DOHH2 (cell line): ENCODE data around the gene WNT2.

Experiments used
- H3F3A ChIP-seq: fragments of 200-600 bp; sonication (generic), shearing (Covaris generic); 2 replicates; pipeline ENCODE4 v1.6.0; 2016; ENCODE audit warnings: antibody characterized with exemption, mild to moderate bottlenecking; ENCODE audit not compliant: control insufficient read depth, insufficient read depth
- H3K27ac ChIP-seq: fragments of 200-600 bp; sonication (generic); 2 replicates; pipeline ENCODE4 v1.5.1; 2014; ENCODE audit warnings: low read depth, mild to moderate bottlenecking, low read length, moderate library complexity
- H3K27me3 ChIP-seq: fragments of 200-600 bp; sonication (generic); 2 replicates; pipeline ENCODE4 v1.6.1; 2014; ENCODE audit warnings: mild to moderate bottlenecking, low read length, mixed read lengths; ENCODE audit not compliant: control insufficient read depth
- H3K36me3 ChIP-seq: fragments of 200-600 bp; sonication (generic); 2 replicates; pipeline ENCODE4 v1.6.1; 2014; ENCODE audit warnings: mild to moderate bottlenecking, low read length, moderate library complexity, mixed read lengths; ENCODE audit not compliant: control insufficient read depth
- H3K4me1 ChIP-seq: fragments of 200-600 bp; sonication (generic); 2 replicates; pipeline ENCODE4 v1.6.1; 2014; ENCODE audit warnings: mild to moderate bottlenecking, low read length, mixed read lengths; ENCODE audit not compliant: control insufficient read depth
- H3K4me2 ChIP-seq: fragments of 200-600 bp; sonication (generic); 2 replicates; pipeline ENCODE4 v1.6.0; 2014; ENCODE audit warnings: mild to moderate bottlenecking, low read length, moderate library complexity
- H3K4me3 ChIP-seq: fragments of 200-600 bp; sonication (generic); 2 replicates; pipeline ENCODE4 v1.5.1; 2014; ENCODE audit warnings: mild to moderate bottlenecking, low read length, mixed read lengths
- H3K79me2 ChIP-seq: fragments of 200-600 bp; sonication (generic); 2 replicates; pipeline ENCODE4 v1.6.1; 2014; ENCODE audit warnings: mild to moderate bottlenecking, low read length, mixed read lengths; ENCODE audit not compliant: control insufficient read depth
- H3K9me2 ChIP-seq: fragments of 200-600 bp; sonication (generic); replicated peaks from 2 replicates; pipeline ENCODE4 v1.6.1; 2014; ENCODE audit warnings: mild to moderate bottlenecking, low read length, mixed read lengths; ENCODE audit not compliant: control insufficient read depth
- H3K9me3 ChIP-seq: fragments of 200-600 bp; sonication (generic); 2 replicates; pipeline ENCODE4 v1.6.1; 2014; ENCODE audit warnings: antibody characterized with exemption, low read length, mixed read lengths; ENCODE audit not compliant: control insufficient read depth, insufficient read depth
- H4K20me1 ChIP-seq: fragments of 200-600 bp; sonication (generic); 2 replicates; pipeline ENCODE4 v1.6.0; 2014; ENCODE audit warnings: low read depth, mild to moderate bottlenecking, antibody characterized with exemption, low read length, moderate library complexity; ENCODE audit not compliant: control insufficient read depth, insufficient read depth
- EZH2phosphoT487 ChIP-seq: fragments of 200-600 bp; sonication (generic); IDR thresholded peaks from 2 replicates; pipeline ENCODE4 v1.6.1; 2017; ENCODE audit warnings: borderline replicate concordance, mild to moderate bottlenecking, antibody characterized with exemption, low read length, moderate library complexity, mixed read lengths
- TF ChIP-seq, protein P1 (sequence below): fragments of 200-600 bp; sonication (generic); IDR thresholded peaks from one replicate; pipeline ENCODE4 v1.5.1; 2014; ENCODE audit warnings: antibody characterized with exemption, mild to moderate bottlenecking, low read depth, low read length; ENCODE audit not compliant: poor library complexity, severe bottlenecking

Gene WNT2

DNA sequence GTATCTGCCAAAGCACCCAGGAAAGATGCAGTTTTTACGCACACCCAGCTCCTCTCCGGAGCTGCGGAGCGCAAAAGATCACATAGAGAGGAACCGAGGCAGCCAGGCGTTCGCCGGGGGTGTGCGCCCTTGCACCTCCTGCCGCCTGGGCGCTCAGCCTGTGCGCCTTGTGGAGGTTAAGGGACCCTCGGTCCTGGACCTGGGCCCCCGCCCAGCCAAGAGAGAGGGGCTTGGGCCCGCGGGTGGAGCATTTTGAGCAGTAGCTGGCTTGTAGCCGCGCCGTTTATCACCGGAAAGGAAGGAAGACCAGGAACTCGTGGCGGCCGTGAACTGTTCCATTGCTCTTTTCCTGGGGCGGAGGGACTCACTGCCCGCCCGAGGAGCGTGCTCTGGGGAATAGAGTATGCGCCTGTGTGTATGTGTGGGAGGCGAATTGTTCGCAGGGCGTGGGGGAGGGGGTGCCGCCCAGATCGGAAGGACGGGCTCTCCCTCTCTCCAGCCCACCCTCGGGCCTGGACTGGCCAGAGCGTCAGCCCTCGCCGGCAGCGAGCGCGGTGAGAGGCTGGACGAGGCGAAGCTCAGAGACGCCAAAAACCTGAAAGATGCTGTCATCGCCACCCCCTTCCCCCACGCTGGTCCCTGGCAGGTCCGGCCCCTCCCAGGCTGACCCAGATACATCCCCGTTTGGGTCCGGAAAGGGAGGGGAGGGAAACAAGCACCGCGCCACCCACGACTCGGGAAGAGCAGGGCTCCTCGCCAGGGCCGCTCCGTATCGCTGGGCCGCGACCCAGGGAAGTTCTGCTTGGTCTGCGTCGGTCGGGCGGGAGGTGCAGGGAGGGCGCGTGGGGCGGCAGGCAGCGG lies 1.2 kb upstream of the WNT2 start:
- Histone ChIP-seq H3K27me3 (peaks cover 19% of the 10 kb centered on the region), H3K9me3 (peaks cover 20% of the 10 kb centered on the region; the same call in 1 of the 2 replicates), H3K27ac (no peak overlapping the region), H3K4me1 (no peaks in the 10 kb centered on the region), H3F3A (no peaks in the 10 kb centered on the region), H3K4me3 (no peak overlapping the region), H3K79me2 (no peaks in the 10 kb centered on the region), H3K4me2 (no peak overlapping the region), H3K9me2 (no peaks in the 10 kb centered on the region), H3K36me3 (no peaks in the 10 kb centered on the region), H4K20me1 (no peaks in the 10 kb centered on the region)
- TF ChIP-seq, protein P1, sequence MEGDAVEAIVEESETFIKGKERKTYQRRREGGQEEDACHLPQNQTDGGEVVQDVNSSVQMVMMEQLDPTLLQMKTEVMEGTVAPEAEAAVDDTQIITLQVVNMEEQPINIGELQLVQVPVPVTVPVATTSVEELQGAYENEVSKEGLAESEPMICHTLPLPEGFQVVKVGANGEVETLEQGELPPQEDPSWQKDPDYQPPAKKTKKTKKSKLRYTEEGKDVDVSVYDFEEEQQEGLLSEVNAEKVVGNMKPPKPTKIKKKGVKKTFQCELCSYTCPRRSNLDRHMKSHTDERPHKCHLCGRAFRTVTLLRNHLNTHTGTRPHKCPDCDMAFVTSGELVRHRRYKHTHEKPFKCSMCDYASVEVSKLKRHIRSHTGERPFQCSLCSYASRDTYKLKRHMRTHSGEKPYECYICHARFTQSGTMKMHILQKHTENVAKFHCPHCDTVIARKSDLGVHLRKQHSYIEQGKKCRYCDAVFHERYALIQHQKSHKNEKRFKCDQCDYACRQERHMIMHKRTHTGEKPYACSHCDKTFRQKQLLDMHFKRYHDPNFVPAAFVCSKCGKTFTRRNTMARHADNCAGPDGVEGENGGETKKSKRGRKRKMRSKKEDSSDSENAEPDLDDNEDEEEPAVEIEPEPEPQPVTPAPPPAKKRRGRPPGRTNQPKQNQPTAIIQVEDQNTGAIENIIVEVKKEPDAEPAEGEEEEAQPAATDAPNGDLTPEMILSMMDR, result no peak
- TF ChIP-seq EZH2phosphoT487, result no peak

DNA sequence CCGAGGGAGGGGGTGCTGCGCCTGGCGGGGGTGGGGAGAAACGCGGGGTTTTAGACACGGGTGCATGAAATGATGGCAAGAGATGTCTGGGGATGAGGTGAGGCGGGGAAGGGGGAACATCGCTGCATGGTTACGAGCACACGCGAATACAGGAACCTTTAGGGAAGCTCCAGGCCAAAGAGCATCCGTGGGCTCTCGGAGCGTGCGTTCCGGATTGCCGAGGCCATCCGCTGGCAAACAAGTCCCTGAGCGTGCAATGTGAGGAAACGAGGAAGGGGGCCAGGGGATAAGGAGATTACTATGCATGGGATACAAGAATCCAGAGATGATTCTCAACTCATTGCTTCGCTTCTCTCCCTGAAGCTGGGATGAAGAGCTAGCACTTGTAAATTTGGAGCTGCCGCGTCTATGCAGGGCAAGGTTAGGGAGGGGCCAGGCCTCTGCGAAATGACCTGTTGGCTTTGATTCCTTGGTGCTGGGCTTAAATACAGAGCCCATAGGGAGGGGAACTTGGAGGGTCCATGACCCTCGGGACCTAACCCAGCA lies 520 bp upstream of the WNT2 start:
- H3K4me2 ChIP-seq, result no peak overlapping the region
- H4K20me1 ChIP-seq, result no peaks in the 10 kb centered on the region
- H3K27ac ChIP-seq, result no peak overlapping the region
- no peaks in the 10 kb centered on the region for H3K79me2 ChIP-seq
- peaks cover 19% of the 10 kb centered on the region for H3K27me3 ChIP-seq
- no peak for TF ChIP-seq EZH2phosphoT487
- TF ChIP-seq, protein P1, result no peak
- no peaks in the 10 kb centered on the region for H3K4me1 ChIP-seq
- peaks cover 20% of the 10 kb centered on the region; the same call in 1 of the 2 replicates for H3K9me3 ChIP-seq
- no peaks in the 10 kb centered on the region for H3F3A ChIP-seq
- H3K4me3 ChIP-seq, result no peak overlapping the region
- no peaks in the 10 kb centered on the region for H3K36me3 ChIP-seq
- no peaks in the 10 kb centered on the region for H3K9me2 ChIP-seq

DNA sequence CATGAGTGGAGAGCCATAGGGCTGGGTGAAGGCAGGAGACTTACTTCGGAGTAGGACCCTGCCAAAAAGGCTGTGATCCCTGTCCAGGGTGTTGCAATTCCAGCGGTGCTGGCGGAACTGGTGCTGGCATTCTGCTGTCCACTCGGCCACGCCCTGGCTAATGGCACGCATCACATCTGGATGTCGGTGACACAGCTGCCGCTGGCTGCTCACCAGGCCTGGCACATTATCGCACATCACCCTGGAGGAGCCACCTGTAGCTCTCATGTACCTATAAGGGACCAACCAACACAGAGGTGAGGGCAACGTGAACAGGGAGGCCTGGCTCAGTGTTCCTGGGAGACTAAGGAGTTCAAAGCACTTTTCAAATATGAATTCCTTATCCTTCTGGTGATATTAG lies 2.3 kb downstream of the WNT2 start:
- H3K9me3 ChIP-seq, result peaks cover 20% of the 10 kb centered on the region; the same call in 1 of the 2 replicates
- no peaks in the 10 kb centered on the region for H4K20me1 ChIP-seq
- H3K4me3 ChIP-seq, result no peak overlapping the region
- H3F3A ChIP-seq, result no peaks in the 10 kb centered on the region
- no peaks in the 10 kb centered on the region for H3K9me2 ChIP-seq
- H3K79me2 ChIP-seq, result no peaks in the 10 kb centered on the region
- H3K27ac ChIP-seq, result no peak overlapping the region
- peaks cover 19% of the 10 kb centered on the region for H3K27me3 ChIP-seq
- H3K4me2 ChIP-seq, result no peak overlapping the region
- TF ChIP-seq, protein P1, result no peak
- TF ChIP-seq EZH2phosphoT487, result no peak
- no peaks in the 10 kb centered on the region for H3K4me1 ChIP-seq
- no peaks in the 10 kb centered on the region for H3K36me3 ChIP-seq
